Right lobe of liver (tissue), 4 donors: Measurements from ENCODE around the gene SLC24A4.

Experiments used
- CTCF ChIP-seq, 4 donors: fragments of 200-600 bp in 3 of 4; fragments of 450-650 bp in 1 of 4; IDR thresholded peaks; one replicate each; pipeline versions ENCODE4 v1.5.1 to v1.8.0; 2016 to 2022; ENCODE audit warnings: antibody characterized with exemption in 4 of 4, mild to moderate bottlenecking in 2 of 4
- POLR2A ChIP-seq: fragments of 450-650 bp; IDR thresholded peaks from one replicate; pipeline ENCODE4 v1.6.1; 2017; ENCODE audit warnings: antibody characterized with exemption, mild to moderate bottlenecking
- donor health status: DM: no; HTN: no; CAD: no.
- donor health status: DM: no; HTN: no; CAD: no.
- donor health status: DM: no; HTN: yes; CAD: no.

- TF ChIP-seq POLR2A (no peak), CTCF (IDR thresholded peaks at IDR 0.05) (no peak)
These were observed 226.3 kb downstream of the SLC24A4 start for GRCh38 chr14:92549105-92549858.
